WTC11 (cell line): ENCODE results near the gene HACD1. TPM values are rescaled to one million over a fixed set of nuclear protein-coding genes. Genes with fewer than 3 reads are reported as not detected.

Experiments used
- ATAC-seq: fragments of 200-7000 bp; cut with Tn5 transposase; 2 replicates; pipeline ENCODE4 v1.10.0; 2021; ENCODE audit warnings: mild to moderate bottlenecking, moderate library complexity
- Bru-seq: library from RNA; stranded (reverse); fragments of 400-500 nt; gene quantifications from one replicate; lab custom pipeline; 2021; lab: Mats Ljungman, UMichigan
- CTCF ChIA-PET: fragments of 300-600 bp; sonication (Branson Sonifier 250); formaldehyde crosslinking; loops from one replicate; lab custom pipeline; 2021; ENCODE audit warnings: antibody characterized with exemption; lab: Charles Lee
- POLR2A ChIA-PET: fragments of 350-600 bp; sonication (Branson Sonifier 250); formaldehyde crosslinking; loops from one replicate; lab custom pipeline; 2021; ENCODE audit warnings: antibody characterized with exemption; lab: Charles Lee
- DNase-seq: peaks from one replicate; pipeline ENCODE4 v3.0.0; 2021; ENCODE audit warnings: low spot score
- H3K27ac Mint-ChIP-seq: 2 replicates; pipeline ENCODE4 v1.8.0; 2021; ENCODE audit warnings: mixed read lengths
- H3K27me3 Mint-ChIP-seq: 2 replicates; pipeline ENCODE4 v1.8.0; 2021; ENCODE audit warnings: low read depth, mild to moderate bottlenecking, moderate library complexity, mixed read lengths
- H3K36me3 Mint-ChIP-seq: 2 replicates; pipeline ENCODE4 v1.8.0; 2021; ENCODE audit warnings: mixed read lengths
- H3K4me1 Mint-ChIP-seq: 2 replicates; pipeline ENCODE4 v1.8.0; 2022; ENCODE audit warnings: mixed read lengths
- H3K4me3 Mint-ChIP-seq: 2 replicates; pipeline ENCODE4 v1.8.0; 2021; ENCODE audit warnings: mild to moderate bottlenecking, moderate library complexity, mixed read lengths
- H3K9me3 Mint-ChIP-seq: 2 replicates; pipeline ENCODE4 v1.8.0; 2021; ENCODE audit warnings: mixed read lengths
- ATF1 ChIP-seq: sonication (generic); formaldehyde crosslinking; IDR thresholded peaks from 2 replicates; pipeline ENCODE4 v1.8.1; 2023; ENCODE audit warnings: mild to moderate bottlenecking, moderate library complexity, missing genetic modification reagents
- CREM ChIP-seq: sonication (generic); formaldehyde crosslinking; IDR thresholded peaks from 2 replicates; pipeline ENCODE4 v1.8.1; 2022; ENCODE audit warnings: mild to moderate bottlenecking, missing genetic modification reagents, moderate library complexity
- FOXK1 ChIP-seq: sonication (generic); formaldehyde crosslinking; IDR thresholded peaks from 2 replicates; pipeline ENCODE4 v1.8.0; 2022; ENCODE audit warnings: mild to moderate bottlenecking, moderate library complexity, missing genetic modification reagents
- FOXP1 ChIP-seq: sonication (generic); formaldehyde crosslinking; IDR thresholded peaks from 2 replicates; pipeline ENCODE4 v1.8.0; 2022; ENCODE audit warnings: missing genetic modification reagents, mild to moderate bottlenecking, moderate library complexity, borderline replicate concordance
- FOXP4 ChIP-seq: sonication (generic); formaldehyde crosslinking; IDR thresholded peaks from 2 replicates; pipeline ENCODE4 v1.8.0; 2022; ENCODE audit warnings: mild to moderate bottlenecking, missing genetic modification reagents
- HMGXB4 ChIP-seq: sonication (generic); formaldehyde crosslinking; IDR thresholded peaks from 2 replicates; pipeline ENCODE4 v1.8.1; 2023; ENCODE audit warnings: mild to moderate bottlenecking, moderate library complexity, missing genetic modification reagents
- KAT7 ChIP-seq: sonication (generic); formaldehyde crosslinking; IDR thresholded peaks from 2 replicates; pipeline ENCODE4 v1.8.1; 2023; ENCODE audit warnings: missing genetic modification reagents, mild to moderate bottlenecking, borderline replicate concordance
- RORB ChIP-seq: fragments of 250-450 bp; sonication (Bioruptor Pico); IDR thresholded peaks from 2 replicates; pipeline ENCODE4 v1.9.0; 2021; ENCODE audit warnings: mild to moderate bottlenecking
- SMAD3 ChIP-seq: sonication (generic); formaldehyde crosslinking; IDR thresholded peaks from 2 replicates; pipeline ENCODE4 v1.8.0; 2022; ENCODE audit warnings: missing genetic modification reagents, mild to moderate bottlenecking, borderline replicate concordance
- SP1 ChIP-seq: sonication (generic); formaldehyde crosslinking; conservative IDR thresholded peaks from 2 replicates; pipeline ENCODE4 v1.8.1; 2022; ENCODE audit warnings: missing genetic modification reagents
- ZBTB43 ChIP-seq: sonication (generic); formaldehyde crosslinking; IDR thresholded peaks from 2 replicates; pipeline ENCODE4 v1.8.1; 2023; ENCODE audit warnings: mild to moderate bottlenecking, missing genetic modification reagents
- ZNF232 ChIP-seq: sonication (generic); formaldehyde crosslinking; IDR thresholded peaks from 2 replicates; pipeline ENCODE4 v1.8.0; 2022; ENCODE audit warnings: mild to moderate bottlenecking, missing genetic modification reagents
- ZNF671 ChIP-seq: fragments of 250-450 bp; sonication (Bioruptor Pico); IDR thresholded peaks from 2 replicates; pipeline ENCODE4 v1.8.0; 2021; ENCODE audit warnings: mild to moderate bottlenecking
- long read RNA-seq, 3 experiments: library from RNA in 1 of 3; library from capped mRNA in 1 of 3; library from polyadenylated mRNA in 1 of 3; unstranded in 2 of 3; stranded (forward) in 1 of 3; transcript quantifications; one replicate each; pipeline ENCODE4 v2.0.0, GENCODE V29; 2021
- total RNA-seq: library from RNA; stranded (reverse); gene quantifications from 3 replicates; pipeline ENCODE4 v1.2.3, GENCODE V29; 2021
- TF ChIP-seq, protein P1 (sequence below): sonication (generic); formaldehyde crosslinking; IDR thresholded peaks from 2 replicates; pipeline ENCODE4 v1.8.0; 2022; ENCODE audit warnings: mild to moderate bottlenecking, missing genetic modification reagents
- TF ChIP-seq, protein P2 (sequence below): sonication (generic); formaldehyde crosslinking; IDR thresholded peaks from 2 replicates; pipeline ENCODE4 v1.8.0; 2023; ENCODE audit warnings: missing genetic modification reagents, mild to moderate bottlenecking, borderline replicate concordance
- TF ChIP-seq, protein P3 (sequence below): sonication (generic); formaldehyde crosslinking; IDR thresholded peaks from 2 replicates; pipeline ENCODE4 v1.8.1; 2022; ENCODE audit warnings: mild to moderate bottlenecking, moderate library complexity, missing genetic modification reagents
- TF ChIP-seq, protein P4 (sequence below): sonication (generic); formaldehyde crosslinking; IDR thresholded peaks from 2 replicates; pipeline ENCODE4 v1.8.1; 2023; ENCODE audit warnings: mild to moderate bottlenecking, missing genetic modification reagents, moderate library complexity
- TF ChIP-seq, protein P5 (sequence below): sonication (generic); formaldehyde crosslinking; IDR thresholded peaks from 2 replicates; pipeline ENCODE4 v1.8.0; 2023; ENCODE audit warnings: mild to moderate bottlenecking, missing genetic modification reagents

Gene HACD1
- total RNA-seq (18.6 to 23.2 TPM (median 21.2 TPM) in 3 replicates), Bru-seq, nascent RNA (percentile 70 among the genes with signal in this experiment)
- long read RNA-seq, experiment 1, partial matches to known transcripts = 2 of 7 reads
- long read RNA-seq, experiment 1, other reads (novel, unspliced or antisense) = 3 of 7 reads
- long read RNA-seq, experiment 2, partial matches to known transcripts = 3 of 22 reads
- long read RNA-seq, experiment 2, other reads (novel, unspliced or antisense) = 19 of 22 reads
- long read RNA-seq, experiment 3 = 0 reads

DNA sequence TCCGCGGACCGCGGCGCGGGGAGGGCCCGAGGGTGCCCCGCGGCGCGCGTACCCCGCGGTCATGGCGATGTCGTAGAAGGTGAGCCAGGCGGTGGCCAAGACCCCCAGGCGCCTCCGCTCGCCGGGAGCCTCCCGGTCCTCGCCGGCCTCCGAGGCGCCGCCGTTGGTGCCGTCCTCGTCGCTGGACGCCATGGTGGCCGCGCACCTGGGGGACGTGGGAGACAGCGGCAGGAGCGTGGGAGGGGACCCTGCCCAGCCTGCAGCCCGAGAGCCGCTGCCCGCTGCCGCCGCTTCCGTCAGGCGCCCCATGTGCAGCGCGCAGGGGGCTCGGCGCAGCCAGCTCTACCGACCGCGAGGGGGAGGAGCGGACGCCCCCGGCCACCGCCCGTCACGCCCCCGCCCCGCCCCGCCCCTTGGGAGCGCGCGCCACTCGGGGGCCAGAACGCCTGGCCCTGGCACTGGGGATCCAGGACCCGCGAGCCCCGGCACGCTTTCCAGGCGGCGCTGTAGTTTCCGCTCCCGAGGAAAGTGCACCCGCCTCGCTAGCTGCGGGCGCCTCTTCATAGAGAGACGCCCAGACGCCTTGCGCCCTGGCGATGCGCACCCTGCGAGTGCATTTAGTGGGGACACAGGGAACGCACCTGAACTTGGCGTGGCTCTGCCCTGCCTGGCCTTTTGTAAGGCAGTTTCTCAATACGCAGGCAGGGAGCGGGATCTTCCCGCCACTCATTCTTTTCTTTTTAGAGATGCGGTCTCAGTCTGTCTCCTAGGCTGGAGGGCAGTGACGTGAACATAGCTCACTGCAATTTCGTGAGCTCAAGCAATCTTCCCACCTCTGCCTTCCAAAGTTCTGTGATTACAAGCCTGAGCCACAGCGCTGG is at the start of gene HACD1:
Gene HACD1, minus strand, starts transcription at position 344 of the 881 bp plus-strand sequence. Its CDS starts 35 bp downstream, at position 309.
- POLR2A ChIA-PET = interaction anchor here (0.5 to 2.5 kb wide), 4 partner anchors 27 to 396 kb away, joined by 3 to 20 read pairs (median 3); partner anchors contain the start of gene STAM
- H3K27ac Mint-ChIP-seq = peak within 1 kb of the TSS; percentile 94
- TF ChIP-seq, protein P1, sequence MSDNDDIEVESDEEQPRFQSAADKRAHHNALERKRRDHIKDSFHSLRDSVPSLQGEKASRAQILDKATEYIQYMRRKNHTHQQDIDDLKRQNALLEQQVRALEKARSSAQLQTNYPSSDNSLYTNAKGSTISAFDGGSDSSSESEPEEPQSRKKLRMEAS (CRISPR knock-in tag) = peak; percentile 40; the same call in 1 of the 2 replicates
- TF ChIP-seq ZBTB43 (CRISPR knock-in tag) (no peak), FOXK1 (CRISPR knock-in tag) (0 out of 2 replicates have a peak, but pooled peaks have one; percentile 24), HMGXB4 (CRISPR knock-in tag) (peak; percentile 81), ZNF232 (CRISPR knock-in tag) (peak; percentile 79), ZNF671 (CRISPR knock-in tag) (no peak), FOXP4 (CRISPR knock-in tag) (peak; percentile 65; the same call in 1 of the 2 replicates), SP1 (CRISPR knock-in tag) (peak; percentile 58), CREM (CRISPR knock-in tag) (peak; percentile 21; the same call in 1 of the 2 replicates), KAT7 (CRISPR knock-in tag) (peak; percentile 85; the same call in 1 of the 2 replicates), FOXP1 (0 out of 2 replicates have a peak, but pooled peaks have one; percentile 55), SMAD3 (CRISPR knock-in tag) (0 out of 2 replicates have a peak, but pooled peaks have one; percentile 31), RORB (CRISPR knock-in tag) (no peak), ATF1 (CRISPR knock-in tag) (0 out of 2 replicates have a peak, but pooled peaks have one; percentile 60)
- TF ChIP-seq, protein P2, sequence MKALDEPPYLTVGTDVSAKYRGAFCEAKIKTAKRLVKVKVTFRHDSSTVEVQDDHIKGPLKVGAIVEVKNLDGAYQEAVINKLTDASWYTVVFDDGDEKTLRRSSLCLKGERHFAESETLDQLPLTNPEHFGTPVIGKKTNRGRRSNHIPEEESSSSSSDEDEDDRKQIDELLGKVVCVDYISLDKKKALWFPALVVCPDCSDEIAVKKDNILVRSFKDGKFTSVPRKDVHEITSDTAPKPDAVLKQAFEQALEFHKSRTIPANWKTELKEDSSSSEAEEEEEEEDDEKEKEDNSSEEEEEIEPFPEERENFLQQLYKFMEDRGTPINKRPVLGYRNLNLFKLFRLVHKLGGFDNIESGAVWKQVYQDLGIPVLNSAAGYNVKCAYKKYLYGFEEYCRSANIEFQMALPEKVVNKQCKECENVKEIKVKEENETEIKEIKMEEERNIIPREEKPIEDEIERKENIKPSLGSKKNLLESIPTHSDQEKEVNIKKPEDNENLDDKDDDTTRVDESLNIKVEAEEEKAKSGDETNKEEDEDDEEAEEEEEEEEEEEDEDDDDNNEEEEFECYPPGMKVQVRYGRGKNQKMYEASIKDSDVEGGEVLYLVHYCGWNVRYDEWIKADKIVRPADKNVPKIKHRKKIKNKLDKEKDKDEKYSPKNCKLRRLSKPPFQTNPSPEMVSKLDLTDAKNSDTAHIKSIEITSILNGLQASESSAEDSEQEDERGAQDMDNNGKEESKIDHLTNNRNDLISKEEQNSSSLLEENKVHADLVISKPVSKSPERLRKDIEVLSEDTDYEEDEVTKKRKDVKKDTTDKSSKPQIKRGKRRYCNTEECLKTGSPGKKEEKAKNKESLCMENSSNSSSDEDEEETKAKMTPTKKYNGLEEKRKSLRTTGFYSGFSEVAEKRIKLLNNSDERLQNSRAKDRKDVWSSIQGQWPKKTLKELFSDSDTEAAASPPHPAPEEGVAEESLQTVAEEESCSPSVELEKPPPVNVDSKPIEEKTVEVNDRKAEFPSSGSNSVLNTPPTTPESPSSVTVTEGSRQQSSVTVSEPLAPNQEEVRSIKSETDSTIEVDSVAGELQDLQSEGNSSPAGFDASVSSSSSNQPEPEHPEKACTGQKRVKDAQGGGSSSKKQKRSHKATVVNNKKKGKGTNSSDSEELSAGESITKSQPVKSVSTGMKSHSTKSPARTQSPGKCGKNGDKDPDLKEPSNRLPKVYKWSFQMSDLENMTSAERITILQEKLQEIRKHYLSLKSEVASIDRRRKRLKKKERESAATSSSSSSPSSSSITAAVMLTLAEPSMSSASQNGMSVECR (CRISPR knock-in tag) = peak; percentile 38; the same call in 1 of the 2 replicates
- TF ChIP-seq, protein P3, sequence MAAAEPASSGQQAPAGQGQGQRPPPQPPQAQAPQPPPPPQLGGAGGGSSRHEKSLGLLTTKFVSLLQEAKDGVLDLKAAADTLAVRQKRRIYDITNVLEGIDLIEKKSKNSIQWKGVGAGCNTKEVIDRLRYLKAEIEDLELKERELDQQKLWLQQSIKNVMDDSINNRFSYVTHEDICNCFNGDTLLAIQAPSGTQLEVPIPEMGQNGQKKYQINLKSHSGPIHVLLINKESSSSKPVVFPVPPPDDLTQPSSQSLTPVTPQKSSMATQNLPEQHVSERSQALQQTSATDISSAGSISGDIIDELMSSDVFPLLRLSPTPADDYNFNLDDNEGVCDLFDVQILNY (CRISPR knock-in tag) = peak; percentile 35; the same call in 1 of the 2 replicates
- TF ChIP-seq, protein P4, sequence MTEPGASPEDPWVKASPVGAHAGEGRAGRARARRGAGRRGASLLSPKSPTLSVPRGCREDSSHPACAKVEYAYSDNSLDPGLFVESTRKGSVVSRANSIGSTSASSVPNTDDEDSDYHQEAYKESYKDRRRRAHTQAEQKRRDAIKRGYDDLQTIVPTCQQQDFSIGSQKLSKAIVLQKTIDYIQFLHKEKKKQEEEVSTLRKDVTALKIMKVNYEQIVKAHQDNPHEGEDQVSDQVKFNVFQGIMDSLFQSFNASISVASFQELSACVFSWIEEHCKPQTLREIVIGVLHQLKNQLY = 0 out of 2 replicates have a peak, but pooled peaks have one; percentile 43
- TF ChIP-seq, protein P5, sequence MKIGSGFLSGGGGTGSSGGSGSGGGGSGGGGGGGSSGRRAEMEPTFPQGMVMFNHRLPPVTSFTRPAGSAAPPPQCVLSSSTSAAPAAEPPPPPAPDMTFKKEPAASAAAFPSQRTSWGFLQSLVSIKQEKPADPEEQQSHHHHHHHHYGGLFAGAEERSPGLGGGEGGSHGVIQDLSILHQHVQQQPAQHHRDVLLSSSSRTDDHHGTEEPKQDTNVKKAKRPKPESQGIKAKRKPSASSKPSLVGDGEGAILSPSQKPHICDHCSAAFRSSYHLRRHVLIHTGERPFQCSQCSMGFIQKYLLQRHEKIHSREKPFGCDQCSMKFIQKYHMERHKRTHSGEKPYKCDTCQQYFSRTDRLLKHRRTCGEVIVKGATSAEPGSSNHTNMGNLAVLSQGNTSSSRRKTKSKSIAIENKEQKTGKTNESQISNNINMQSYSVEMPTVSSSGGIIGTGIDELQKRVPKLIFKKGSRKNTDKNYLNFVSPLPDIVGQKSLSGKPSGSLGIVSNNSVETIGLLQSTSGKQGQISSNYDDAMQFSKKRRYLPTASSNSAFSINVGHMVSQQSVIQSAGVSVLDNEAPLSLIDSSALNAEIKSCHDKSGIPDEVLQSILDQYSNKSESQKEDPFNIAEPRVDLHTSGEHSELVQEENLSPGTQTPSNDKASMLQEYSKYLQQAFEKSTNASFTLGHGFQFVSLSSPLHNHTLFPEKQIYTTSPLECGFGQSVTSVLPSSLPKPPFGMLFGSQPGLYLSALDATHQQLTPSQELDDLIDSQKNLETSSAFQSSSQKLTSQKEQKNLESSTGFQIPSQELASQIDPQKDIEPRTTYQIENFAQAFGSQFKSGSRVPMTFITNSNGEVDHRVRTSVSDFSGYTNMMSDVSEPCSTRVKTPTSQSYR (CRISPR knock-in tag) = no peak
- H3K4me3 Mint-ChIP-seq = peak within 1 kb of the TSS; percentile 90
- peaks cover 5% of the 10 kb centered on the region; the same call in 1 of the 2 replicates for H3K36me3 Mint-ChIP-seq
- no peaks in the 10 kb centered on the region for H3K27me3 Mint-ChIP-seq
- DNase-seq (peak; percentile 78), ATAC-seq (peak; percentile 86)
- no peaks in the 10 kb centered on the region for H3K9me3 Mint-ChIP-seq
- H3K4me1 Mint-ChIP-seq = peaks cover 11% of the 10 kb centered on the region
- CTCF ChIA-PET = interaction anchor here (0.7 to 3.6 kb wide), 10 partner anchors 9 to 599 kb away, joined by 3 to 15 read pairs (median 4); partner anchors contain the start of gene STAM
